Osteoblast (primary cell): ENCODE data around the gene CCNO. TPM values are rescaled to one million over a fixed set of nuclear protein-coding genes. Genes with fewer than 3 reads are reported as not detected.
A peak's percentile ranks its signal among the peaks of the same experiment; 100 is the strongest.

Experiments used
- DNase-seq: peaks from one replicate; pipeline ENCODE4 v3.0.0; 2011; ENCODE audit warnings: low spot score, mixed read lengths; ENCODE audit not compliant: insufficient read length; ENCODE audit errors: missing footprints
- H2AFZ ChIP-seq: 2 replicates; pipeline ENCODE4 v1.6.0; 2011; ENCODE audit warnings: mild to moderate bottlenecking, low read length
- H3K27ac ChIP-seq: 2 replicates; pipeline ENCODE4 v1.5.1; 2011; ENCODE audit warnings: mild to moderate bottlenecking, low read depth, low read length, moderate library complexity
- H3K27me3 ChIP-seq: 2 replicates; pipeline ENCODE4 v1.6.0; 2012; ENCODE audit warnings: mild to moderate bottlenecking, control low read depth, inconsistent platforms, low read length, moderate library complexity; ENCODE audit not compliant: insufficient read depth
- H3K36me3 ChIP-seq: 2 replicates; pipeline ENCODE4 v1.5.1; 2011; ENCODE audit warnings: mild to moderate bottlenecking, low read length, control low read depth, moderate library complexity; ENCODE audit not compliant: insufficient read depth
- H3K4me1 ChIP-seq: 2 replicates; pipeline ENCODE4 v1.5.1; 2011; ENCODE audit warnings: mild to moderate bottlenecking, low read length, control low read depth, moderate library complexity; ENCODE audit not compliant: insufficient read depth
- H3K4me2 ChIP-seq: 2 replicates; pipeline ENCODE4 v1.6.0; 2011; ENCODE audit warnings: mild to moderate bottlenecking, low read length; ENCODE audit not compliant: insufficient read depth
- H3K4me3 ChIP-seq: fragments of 200-600 bp; sonication (generic); 3 replicates; pipeline ENCODE4 v1.5.1; 2012; ENCODE audit warnings: mild to moderate bottlenecking, low read length, inconsistent platforms; ENCODE audit not compliant: insufficient read depth
- H3K79me2 ChIP-seq: 2 replicates; pipeline ENCODE4 v1.6.0; 2012; ENCODE audit warnings: mild to moderate bottlenecking, low read length, control low read depth, inconsistent platforms; ENCODE audit not compliant: insufficient read depth
- H3K9me3 ChIP-seq: 2 replicates; pipeline ENCODE4 v1.5.1; 2011; ENCODE audit warnings: low read depth, low read length, control low read depth
- H4K20me1 ChIP-seq: 2 replicates; pipeline ENCODE4 v1.6.0; 2012; ENCODE audit warnings: mild to moderate bottlenecking, low read length, control low read depth; ENCODE audit not compliant: insufficient read depth
- CTCF ChIP-seq: IDR thresholded peaks from 2 replicates; pipeline ENCODE4 v1.5.1; 2011; ENCODE audit warnings: mild to moderate bottlenecking, low read depth, low read length, moderate library complexity; ENCODE audit errors: extremely low read depth
- total RNA-seq: library from RNA; depleted of rRNA; stranded (reverse); fragments of >200 nt; gene quantifications from 2 replicates; pipeline ENCODE4 v1.2.3, GENCODE V29; 2012

CCNO gene
- total RNA-seq, 1 donor: 1.4 TPM

DNA sequence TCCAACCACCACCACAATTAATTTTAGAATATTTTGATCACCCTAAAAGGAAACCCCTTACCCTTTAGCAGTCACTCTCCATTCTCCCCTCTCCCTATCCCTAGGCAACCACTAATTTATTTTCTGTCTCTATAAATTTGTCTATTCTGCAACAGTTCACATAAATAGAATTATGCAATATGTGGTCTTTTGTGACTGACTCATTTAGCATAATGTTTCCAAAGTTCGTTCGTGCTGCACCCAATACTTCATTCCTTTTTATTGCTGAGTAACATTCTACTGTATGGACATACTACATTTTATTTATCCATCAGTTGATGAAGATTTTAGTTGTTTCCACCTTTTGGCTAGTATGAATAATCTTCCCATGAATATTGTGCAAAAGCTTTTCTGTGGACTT, 42.2 kb downstream of the CCNO start:
- no peak overlapping the region for H2AFZ ChIP-seq
- no peak overlapping the region for H3K27ac ChIP-seq
- H4K20me1 ChIP-seq: no peaks in the 10 kb centered on the region
- no peaks in the 10 kb centered on the region for H3K36me3 ChIP-seq
- no peaks in the 10 kb centered on the region for H3K4me1 ChIP-seq
- no peak overlapping the region for H3K4me3 ChIP-seq
- DNase-seq: no peak
- H3K4me2 ChIP-seq: no peak overlapping the region
- no peak for TF ChIP-seq CTCF
- no peaks in the 10 kb centered on the region for H3K79me2 ChIP-seq
- H3K27me3 ChIP-seq: peaks cover 61% of the 10 kb centered on the region
- no peaks in the 10 kb centered on the region for H3K9me3 ChIP-seq

- H3K4me1 ChIP-seq: no peaks in the 10 kb centered on the region
- H4K20me1 ChIP-seq: no peaks in the 10 kb centered on the region
- no peak overlapping the region for H3K4me2 ChIP-seq
- no peak overlapping the region for H2AFZ ChIP-seq
- H3K27ac ChIP-seq: no peak overlapping the region
- H3K27me3 ChIP-seq: peaks cover 63% of the 10 kb centered on the region
- no peak overlapping the region for H3K4me3 ChIP-seq
- H3K36me3 ChIP-seq: no peaks in the 10 kb centered on the region
- DNase-seq: peak; percentile 17
- no peaks in the 10 kb centered on the region for H3K79me2 ChIP-seq
- no peaks in the 10 kb centered on the region for H3K9me3 ChIP-seq
- TF ChIP-seq CTCF: no peak
Measured at GRCh38 chr5:55188656-55189540, 44.5 kb downstream of the CCNO start.

- no peak for DNase-seq
- no peaks in the 10 kb centered on the region for H3K79me2 ChIP-seq
- H3K4me2 ChIP-seq: no peak overlapping the region
- H3K27me3 ChIP-seq: peaks cover 58% of the 10 kb centered on the region
- H3K4me3 ChIP-seq: no peak overlapping the region
- H3K27ac ChIP-seq: no peak overlapping the region
- no peaks in the 10 kb centered on the region for H4K20me1 ChIP-seq
- H3K4me1 ChIP-seq: no peaks in the 10 kb centered on the region
- H3K36me3 ChIP-seq: no peaks in the 10 kb centered on the region
- no peak overlapping the region for H2AFZ ChIP-seq
- TF ChIP-seq CTCF: peak; percentile 18
- H3K9me3 ChIP-seq: no peaks in the 10 kb centered on the region
Measured at GRCh38 chr5:55187370-55187769, 46.0 kb downstream of the CCNO start.

Other genes with a start within 250 kb of the CCNO start
- 1.8 and 2.9 TPM in 2 replicates for gene ESM1, start 248.0 kb downstream of the CCNO start, total RNA-seq
- not detected in 2 replicates for gene GZMK, start 209.4 kb downstream of the CCNO start, total RNA-seq
- not detected in 2 replicates for gene GZMA, start 131.0 kb downstream of the CCNO start, total RNA-seq
- gene GPX8, start 73.4 kb downstream of the CCNO start, total RNA-seq: 143 and 158 TPM in 2 replicates
- not detected in 2 replicates for gene CDC20B, start 60.4 kb downstream of the CCNO start, total RNA-seq
- gene MCIDAS, start 6.3 kb downstream of the CCNO start, total RNA-seq: under 0.01 and 0.29 TPM in 2 replicates
- gene DHX29, start 74.1 kb upstream of the CCNO start, total RNA-seq: 36.8 and 38.4 TPM in 2 replicates
- gene MTREX, start 74.4 kb upstream of the CCNO start, total RNA-seq: 63.6 and 73.8 TPM in 2 replicates